Activated CD8-positive, alpha-beta T cell treated with anti-CD3 and anti-CD28 coated beads for 36 hours (primary cell): ENCODE data around the gene DDAH2. TPM values are rescaled to one million over a fixed set of nuclear protein-coding genes. Genes with fewer than 3 reads are reported as not detected.

Experiments
- ATAC-seq: fragments of 200-7000 bp; cut with Tn5 transposase; one replicate; pipeline ENCODE4 v1.10.0; 2021; ENCODE audit warnings: mild to moderate bottlenecking, moderate library complexity
- CTCF ChIA-PET: fragments of 350-600 bp; sonication (Branson Sonifier 250); formaldehyde crosslinking; loops from one replicate; lab custom pipeline; 2021; ENCODE audit warnings: antibody characterized with exemption; lab: Charles Lee
- POLR2A ChIA-PET: fragments of 350-600 bp; sonication (Branson Sonifier 250); formaldehyde crosslinking; loops from one replicate; lab custom pipeline; 2021; ENCODE audit warnings: antibody characterized with exemption; lab: Charles Lee
- DNase-seq: peaks from one replicate; pipeline ENCODE4 v3.0.0-alpha.2; 2020
- H3K27ac Mint-ChIP-seq: one replicate; pipeline ENCODE4 v1.8.0; 2021; ENCODE audit warnings: mild to moderate bottlenecking, mixed read lengths
- H3K27me3 Mint-ChIP-seq: one replicate; pipeline ENCODE4 v1.8.0; 2021; ENCODE audit warnings: mixed read lengths
- H3K36me3 Mint-ChIP-seq: one replicate; pipeline ENCODE4 v1.8.0; 2021; ENCODE audit warnings: low read depth, mixed read lengths
- H3K4me1 Mint-ChIP-seq: one replicate; pipeline ENCODE4 v1.8.0; 2021; ENCODE audit warnings: low read depth, mixed read lengths
- H3K4me3 Mint-ChIP-seq: one replicate; pipeline ENCODE4 v1.8.0; 2021; ENCODE audit warnings: mild to moderate bottlenecking, moderate library complexity, mixed read lengths
- H3K9me3 Mint-ChIP-seq: one replicate; pipeline ENCODE4 v1.8.0; 2021; ENCODE audit warnings: mixed read lengths
- CTCF ChIP-seq: fragments of 200-600 bp; IDR thresholded peaks from one replicate; pipeline ENCODE4 v1.8.0; 2022; ENCODE audit warnings: antibody characterized with exemption, mild to moderate bottlenecking
- intact Hi-C: fragments of 100-400 bp; cut with micrococcal nuclease; formaldehyde crosslinking; loops from one replicate; pipeline ENCODE4 v1.10.0; 2022
- total RNA-seq, 2 experiments: library from RNA; stranded (reverse); gene quantifications; one replicate each; pipeline ENCODE4 v1.2.3, GENCODE V29; 2021

The DDAH2 gene
- total RNA-seq, 2 experiments from 2014 or later = 6.3 to 6.9 TPM

GRCh38 chr6:31736021-31736767 is 7.1 kb upstream of the DDAH2 start, which contains the start of gene CLIC1:
CLIC1 (minus strand) TSS chr6:31736530; CDS start chr6:31736300, 230 bp downstream.
- peaks cover 54% of the 10 kb centered on the region for H3K36me3 Mint-ChIP-seq
- CTCF ChIA-PET = interaction anchor here (0.7 to 9.9 kb wide), 12 partner anchors 8 to 96 kb away, joined by 3 to 59 read pairs (median 4); partner anchors contain the start of genes DDAH2 and HSPA1B

GRCh38 chr6:31734821-31735406 is 5.8 kb upstream of the DDAH2 start:
- Mint-ChIP-seq H3K27me3 (no peaks in the 10 kb centered on the region), H3K36me3 (peaks cover 51% of the 10 kb centered on the region), H3K4me3 (peak overlapping the region; percentile 97), H3K9me3 (no peaks in the 10 kb centered on the region), H3K27ac (peak overlapping the region; percentile 93), H3K4me1 (peaks cover 60% of the 10 kb centered on the region)
- ATAC-seq (peak; percentile 0), DNase-seq (peak; percentile 78)
- intact Hi-C loops = loop anchor here (5.0 to 10.0 kb wide), 2 partner anchors 97 to 190 kb away; partner anchors contain the start of genes ATP6V1G2, DDX39B and NFKBIL1
- CTCF ChIA-PET = interaction anchor here (1.0 to 9.9 kb wide), 4 partner anchors 11 to 92 kb away, joined by 3 to 59 read pairs (median 5); partner anchors contain the start of gene HSPA1B
- TF ChIP-seq CTCF = no peak
- POLR2A ChIA-PET = interaction anchor here (0.6 to 6.0 kb wide), 10 partner anchors 8 to 254 kb away, joined by 3 to 24 read pairs (median 4); partner anchors contain the start of genes GPANK1 and VARS1

More at GRCh38 chr6:31736021-31736767, 7.1 kb upstream of the DDAH2 start, which contains the start of gene CLIC1:
- no peaks in the 10 kb centered on the region for H3K27me3 Mint-ChIP-seq
- POLR2A ChIA-PET = interaction anchor here (0.8 to 6.0 kb wide), 11 partner anchors 9 to 98 kb away, joined by 3 to 24 read pairs (median 5); partner anchors contain the start of genes BAG6, GPANK1 and VARS1
- ATAC-seq (peak; percentile 47), DNase-seq (peak; percentile 88)
- TF ChIP-seq CTCF = no peak
- peak within 1 kb of the TSS; percentile 97 for H3K4me3 Mint-ChIP-seq
- peak within 1 kb of the TSS; percentile 93 for H3K27ac Mint-ChIP-seq
- intact Hi-C loops = loop anchor here (5.0 to 10.0 kb wide), 2 partner anchors 96 to 191 kb away; partner anchors contain the start of genes ATP6V1G2, DDX39B and NFKBIL1
- H3K9me3 Mint-ChIP-seq = no peaks in the 10 kb centered on the region
- H3K4me1 Mint-ChIP-seq = peaks cover 54% of the 10 kb centered on the region

- Mint-ChIP-seq H3K36me3 (peaks cover 49% of the 10 kb centered on the region), H3K27me3 (no peaks in the 10 kb centered on the region), H3K4me1 (peaks cover 60% of the 10 kb centered on the region), H3K4me3 (peak overlapping the region; percentile 97), H3K9me3 (no peaks in the 10 kb centered on the region), H3K27ac (peak overlapping the region; percentile 93)
- intact Hi-C loops = loop anchor here (10.0 kb wide), 1 partner anchor 190 kb away; the partner anchor contains the start of genes ATP6V1G2, DDX39B and NFKBIL1
- ChIA-PET POLR2A (interaction anchor here (0.7 to 6.0 kb wide), 6 partner anchors 7 to 96 kb away, joined by 3 to 24 read pairs (median 4); partner anchors contain the start of gene VARS1), CTCF (interaction anchor here (1.7 to 9.9 kb wide), 2 partner anchors 35 to 57 kb away, joined by 4 to 59 read pairs; no protein-coding TSS in a partner anchor)
- ATAC-seq (peak; percentile 47), DNase-seq (no peak)
- TF ChIP-seq CTCF = no peak
Observed at GRCh38 chr6:31734247-31734820, 5.2 kb upstream of the DDAH2 start.

- Mint-ChIP-seq H3K27ac (peak overlapping the region; percentile 93), H3K4me1 (peaks cover 60% of the 10 kb centered on the region), H3K36me3 (peaks cover 49% of the 10 kb centered on the region), H3K4me3 (peak overlapping the region; percentile 97), H3K27me3 (no peaks in the 10 kb centered on the region), H3K9me3 (no peaks in the 10 kb centered on the region)
- no peak for TF ChIP-seq CTCF
- POLR2A ChIA-PET = interaction anchor here (0.7 to 1.5 kb wide), 4 partner anchors 19 to 85 kb away, joined by 3 to 4 read pairs (median 3); no protein-coding TSS in a partner anchor
- DNase-seq (no peak), ATAC-seq (no peak)
- intact Hi-C loops = loop anchor here (10.0 kb wide), 1 partner anchor 189 kb away; the partner anchor contains the start of genes ATP6V1G2, DDX39B and NFKBIL1
- CTCF ChIA-PET = interaction anchor here (9.9 kb wide), 1 partner anchor 36 kb away, joined by 59 read pairs; no protein-coding TSS in a partner anchor
Observed at GRCh38 chr6:31733734-31734133, 4.6 kb upstream of the DDAH2 start.
